K562 (cell line): ENCODE measurements around the gene GSS. TPM values are rescaled to one million over a fixed set of nuclear protein-coding genes. Genes with fewer than 3 reads are reported as not detected.

ENCODE experiments used
- ATAC-seq: fragments of 200-7000 bp; cut with Tn5 transposase; 3 replicates; pipeline ENCODE4 v1.9.1; 2020; ENCODE audit warnings: moderate library complexity
- BruUV-seq: library from RNA; stranded (reverse); fragments of 400-500 nt; replicated peaks from 2 replicates; lab custom pipeline; 2021; lab: Mats Ljungman, UMichigan
- CTCF ChIA-PET: fragments of 300-600 bp; formaldehyde crosslinking; extraction: SDS; loops from one replicate; lab custom pipeline; 2021; ENCODE audit warnings: low intra/inter-chr PET ratio; lab: Yijun Ruan, JAX
- POLR2A ChIA-PET: fragments of 300-600, 350-650 bp; sonication (Branson Sonifier 250); formaldehyde crosslinking; extraction: SDS; loops from one replicate; lab custom pipeline; 2021; ENCODE audit warnings: antibody characterized with exemption, inconsistent platforms; lab: Yijun Ruan, JAX
- DNase-seq, 4 experiments: peaks; one replicate each; pipeline versions ENCODE4 v3.0.0 to v3.0.0-alpha.2; 2011 to 2018; ENCODE audit warnings: low spot score in 3 of 4, mixed read lengths in 3 of 4; ENCODE audit errors: extremely low read depth in 1 of 4
- FAIRE-seq: peaks from 2 replicates; lab custom pipeline; 2011; peaks lifted over from hg19 to GRCh38; lab: Jason Lieb, UNC
- H2AFZ ChIP-seq: 2 replicates; pipeline ENCODE4 v1.6.0; 2011; ENCODE audit warnings: low read depth, low read length, control low read depth, inconsistent platforms
- H3K27ac ChIP-seq: fragments of 200-600 bp; 3 replicates; pipeline ENCODE4 v1.8.0; 2011; ENCODE audit warnings: low read depth, mild to moderate bottlenecking, control low read depth, inconsistent platforms, low read length, moderate library complexity, mixed read lengths; ENCODE audit errors: extremely low read depth
- H3K27me3 ChIP-seq, 2 experiments: fragments of 300-600 bp in 1 of 2; 2 replicates in 1 of 2; 3 replicates in 1 of 2; pipeline versions ENCODE4 v1.6.0 to v1.8.0; 2011; ENCODE audit warnings: inconsistent platforms in 2 of 2, low read length in 2 of 2, mild to moderate bottlenecking in 1 of 2, mixed read lengths in 1 of 2, moderate library complexity in 1 of 2; ENCODE audit not compliant: control insufficient read depth in 2 of 2, insufficient read depth in 2 of 2
- H3K36me3 ChIP-seq: fragments of 300-600 bp; 3 replicates; pipeline ENCODE4 v1.8.0; 2011; ENCODE audit warnings: mild to moderate bottlenecking, low read length, inconsistent platforms; ENCODE audit not compliant: control insufficient read depth, insufficient read depth
- H3K4me1 ChIP-seq, 2 experiments: fragments of 200-600 bp in 1 of 2; replicated peaks in 1 of 2; 2 replicates in 1 of 2; 3 replicates in 1 of 2; pipeline versions ENCODE4 v1.5.1 to v1.8.0; 2011; ENCODE audit warnings: inconsistent platforms in 2 of 2, low read length in 2 of 2, mild to moderate bottlenecking in 1 of 2, mixed read lengths in 1 of 2, moderate library complexity in 1 of 2; ENCODE audit not compliant: control insufficient read depth in 2 of 2, insufficient read depth in 2 of 2
- H3K4me2 ChIP-seq: 2 replicates; pipeline ENCODE4 v1.6.1; 2011; ENCODE audit warnings: low read length, control low read depth, inconsistent platforms, mixed read lengths; ENCODE audit not compliant: insufficient read depth
- H3K4me3 ChIP-seq: fragments of 200-600 bp; sonication (generic), shearing (Covaris generic); 2 replicates; pipeline ENCODE4 v1.5.1; 2016; ENCODE audit warnings: control low read depth, inconsistent platforms
- H3K79me2 ChIP-seq: fragments of 200-600 bp; 3 replicates; pipeline ENCODE4 v1.8.0; 2011; ENCODE audit warnings: low read length, inconsistent platforms; ENCODE audit not compliant: control insufficient read depth, insufficient read depth
- H3K9ac ChIP-seq, 2 experiments: 2 replicates each; pipeline versions ENCODE4 v1.6.0 to v1.6.1; 2011; ENCODE audit warnings: low read depth in 2 of 2, low read length in 2 of 2, control low read depth in 1 of 2, inconsistent platforms in 1 of 2, mild to moderate bottlenecking in 1 of 2, mixed read lengths in 1 of 2; ENCODE audit not compliant: insufficient read depth in 1 of 2
- H3K9me1 ChIP-seq: one replicate; pipeline ENCODE4 v1.6.0; 2011; ENCODE audit warnings: inconsistent platforms, mild to moderate bottlenecking, low read length, moderate library complexity; ENCODE audit not compliant: control insufficient read depth, insufficient read depth
- H3K9me3 ChIP-seq: replicated peaks from 2 replicates; pipeline ENCODE4 v1.5.1; 2011; ENCODE audit warnings: low read depth, low read length, inconsistent platforms; ENCODE audit not compliant: control insufficient read depth, insufficient read depth
- H4K20me1 ChIP-seq: replicated peaks from 2 replicates; pipeline ENCODE4 v1.6.1; 2011; ENCODE audit warnings: low read length, inconsistent platforms, mixed read lengths; ENCODE audit not compliant: control insufficient read depth, insufficient read depth
- HNRNPL ChIP-seq: fragments of 200-400 bp; formaldehyde crosslinking; IDR thresholded peaks from 2 replicates; pipeline ENCODE4 v1.6.1; 2017; ENCODE audit warnings: low read depth, mild to moderate bottlenecking, low read length
- KLF1 ChIP-seq: fragments of 450-650 bp; IDR thresholded peaks from 2 replicates; pipeline ENCODE4 v1.6.1; 2016; ENCODE audit warnings: missing genetic modification characterization, missing compliant biosample characterization
- NFIX ChIP-seq: fragments of 250-450 bp; sonication (Bioruptor Pico); IDR thresholded peaks from 2 replicates; pipeline ENCODE4 v1.4.0; 2020; ENCODE audit warnings: low read depth, mild to moderate bottlenecking, moderate library complexity
- PPARD ChIP-seq: fragments of 250-450 bp; sonication (Bioruptor Pico); IDR thresholded peaks from 2 replicates; pipeline ENCODE4 v1.8.0; 2022; ENCODE audit warnings: inconsistent platforms, mild to moderate bottlenecking, moderate library complexity
- SMAD4 ChIP-seq: fragments of 250-450 bp; sonication (Bioruptor Pico); conservative IDR thresholded peaks from 2 replicates; pipeline ENCODE4 v1.8.0; 2021; ENCODE audit warnings: inconsistent platforms, mild to moderate bottlenecking, moderate library complexity
- SRF ChIP-seq, 2 experiments: fragments of 250-450, 450-650 bp in 1 of 2; sonication (Bioruptor Pico) in 1 of 2; sonication (generic) in 1 of 2; formaldehyde crosslinking; IDR thresholded peaks; 2 replicates each; pipeline versions ENCODE4 v1.5.0 to v1.5.1; 2020 to 2022; ENCODE audit warnings: mild to moderate bottlenecking in 1 of 2, missing genetic modification reagents in 1 of 2
- TAL1 ChIP-seq: fragments of 450-650 bp; IDR thresholded peaks from 2 replicates; pipeline ENCODE4 v1.6.1; 2016; ENCODE audit warnings: mild to moderate bottlenecking
- TFAM ChIP-seq: fragments of 250-450 bp; sonication (Bioruptor Pico); conservative IDR thresholded peaks from 2 replicates; pipeline ENCODE4 v1.5.0; 2021; ENCODE audit warnings: mild to moderate bottlenecking, moderate library complexity
- U2AF1 ChIP-seq: fragments of 200-400 bp; formaldehyde crosslinking; optimal IDR thresholded peaks from 2 replicates; pipeline ENCODE3; 2017; ENCODE audit warnings: mild to moderate bottlenecking, low read depth, low read length, moderate library complexity
- ZFP36 ChIP-seq: fragments of 150-350 bp; IDR thresholded peaks from 2 replicates; pipeline ENCODE4 v1.6.1; 2018; ENCODE audit warnings: low read length, low read depth; ENCODE audit not compliant: partially characterized antibody
- ZNF79 ChIP-seq: fragments of 250-450 bp; sonication (Bioruptor Pico); IDR thresholded peaks from 2 replicates; pipeline ENCODE4 v1.4.0; 2020; ENCODE audit warnings: low read depth, mild to moderate bottlenecking, moderate library complexity
- WGBS: fragments of 100-300 bp; shearing (Covaris generic); methylation state at CpG from one replicate; pipeline ENCODE4 v1.1.6; 2016; ENCODE audit warnings: low coverage, mixed read lengths; ENCODE audit not compliant: insufficient coverage; ENCODE audit errors: missing lambda C conversion rate; 5-methylcytosine and 5-hydroxymethylcytosine counted together
- in situ Hi-C: fragments of 300-500 bp; cut with MboI; formaldehyde crosslinking; loops from 4 replicates; pipeline ENCODE4 v1.15.0; 2018; ENCODE audit warnings: inconsistent platforms, mixed read lengths
- intact Hi-C: fragments of 100-400 bp; cut with micrococcal nuclease; formaldehyde crosslinking; loops from 2 replicates; pipeline ENCODE4 v1.14.2; 2022
- polyA plus RNA-seq, 8 experiments: library from polyadenylated mRNA; depleted of rRNA in 4 of 8; stranded (reverse) in 5 of 8; unstranded in 3 of 8; fragments of >200 nt; fragmentation: Nextera tagmentation in 2 of 8; fragmentation: Illumina TruSeq in 1 of 8; extraction: Ambion mirVana in 2 of 8; extraction: Trizol in 1 of 8; gene quantifications; 2 replicates each; pipeline versions ENCODE4 v1.2.1 to v1.2.3, GENCODE V29; 2011 to 2014; ENCODE audit warnings: inconsistent platforms in 1 of 8, missing spikeins in 1 of 8
- total RNA-seq, 7 experiments: library from RNA; depleted of rRNA in 6 of 7; stranded (reverse); fragments of >200 nt in 6 of 7; fragmentation: Illumina TruSeq in 2 of 7; extraction: Trizol in 2 of 7; gene quantifications; 2 replicates each; pipeline versions ENCODE4 v1.2.1 to v1.2.3, GENCODE V29; 2011 to 2021; ENCODE audit warnings: low replicate concordance in 1 of 7
- TF ChIP-seq, protein P1 (sequence below): fragments of 250-450 bp; sonication (Bioruptor Pico); IDR thresholded peaks from 2 replicates; pipeline ENCODE4 v1.4.0; 2020; ENCODE audit warnings: mild to moderate bottlenecking
- TF ChIP-seq, protein P2 (sequence below): sonication (generic); formaldehyde crosslinking; IDR thresholded peaks from 2 replicates; pipeline ENCODE4 v1.8.0; 2022; ENCODE audit warnings: missing genetic modification reagents, mild to moderate bottlenecking, moderate library complexity, borderline replicate concordance

Gene GSS
- total and polyA plus RNA-seq, 9 of the 15 experiments (the other 6 are each of a cell fraction or from before 2014, with no cell fraction given): 18.4 to 165 (median 89.4) TPM

DNA sequence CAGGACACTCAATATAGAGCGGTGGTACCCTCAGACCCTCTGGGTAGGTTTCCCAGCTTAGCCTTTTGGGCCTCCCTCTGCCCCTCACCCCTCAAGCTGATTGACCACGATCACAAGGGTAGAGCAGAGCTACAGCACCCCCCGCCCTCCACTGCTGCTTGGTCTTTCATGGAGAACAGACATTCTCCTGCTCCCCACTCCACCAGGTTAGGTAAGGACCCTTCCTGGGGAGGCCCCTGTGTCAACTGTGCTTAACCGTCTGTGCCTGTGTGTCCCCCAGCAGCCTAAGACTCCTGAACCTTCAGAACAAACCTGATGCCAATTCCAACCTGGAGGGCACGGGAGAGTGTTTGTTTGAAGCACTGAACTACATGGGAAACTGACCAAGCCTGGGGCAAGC lies 11.8 kb upstream of the GSS start:
- Histone ChIP-seq H3K9ac (no peak overlapping the region), H3K9me3 (no peaks in the 10 kb centered on the region), H3K36me3 (no peaks in the 10 kb centered on the region), H3K27me3 (no peaks in the 10 kb centered on the region), H4K20me1 (no peaks in the 10 kb centered on the region), H3K9me1 (no peaks in the 10 kb centered on the region), H3K27ac (no peak overlapping the region), H3K4me2 (no peak overlapping the region), H2AFZ (no peak overlapping the region), H3K79me2 (no peaks in the 10 kb centered on the region), H3K4me3 (no peak overlapping the region), H3K4me1 (peaks cover 0 to 11% of the 10 kb centered on the region in 2 experiments; a peak in 2 of 5 replicates)
- no TSS peak for BruUV-seq
- TF ChIP-seq TFAM (CRISPR knock-in tag) (no peak), PPARD (CRISPR knock-in tag) (no peak), KLF1 (no peak), HNRNPL (no peak), ZNF79 (CRISPR knock-in tag) (no peak)
- ChIA-PET CTCF (no interaction called here), POLR2A (interaction anchor here (0.6 kb wide), 1 partner anchor 9 kb away, joined by 3 read pairs; no protein-coding TSS in a partner anchor)
- FAIRE-seq: no peak
- in situ Hi-C loops: no loop called here
- no peak for DNase-seq
- intact Hi-C loops: no loop called here
- no peak for ATAC-seq
- 39% methylated on average over 5 of the region's 5 CpGs for whole genome bisulfite sequencing

DNA sequence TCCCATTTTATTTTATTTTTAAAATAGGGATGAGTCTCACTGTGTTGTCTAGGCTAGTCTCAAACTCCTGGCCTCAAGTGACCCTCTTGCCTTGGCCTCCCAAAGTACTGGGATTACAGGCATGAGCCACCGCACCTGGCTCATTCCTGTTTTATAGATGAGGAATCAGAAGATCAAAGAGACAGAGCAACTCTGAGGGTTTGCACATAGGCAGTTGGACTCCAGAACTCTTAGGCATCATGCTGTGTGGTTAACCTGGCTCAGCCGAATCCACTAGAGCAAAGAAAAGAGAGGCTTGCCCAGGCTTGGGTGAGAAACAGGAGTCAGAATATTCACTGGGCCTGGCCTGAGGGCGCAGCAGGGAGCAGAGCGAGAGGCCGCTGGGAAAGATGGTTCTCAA lies 9.4 kb upstream of the GSS start:
- Histone ChIP-seq H3K27ac (no peak overlapping the region), H3K9me3 (no peaks in the 10 kb centered on the region), H3K79me2 (no peaks in the 10 kb centered on the region), H3K27me3 (no peaks in the 10 kb centered on the region), H3K4me3 (no peak overlapping the region), H2AFZ (no peak overlapping the region), H3K4me1 (peaks cover 8 to 17% of the 10 kb centered on the region in 2 experiments; a peak in 3 of 5 replicates), H3K9ac (peak overlapping the region in 1 of 2 experiments; percentile 72; a peak in 2 of 4 replicates), H3K4me2 (no peak overlapping the region), H4K20me1 (no peaks in the 10 kb centered on the region), H3K36me3 (no peaks in the 10 kb centered on the region), H3K9me1 (no peaks in the 10 kb centered on the region)
- no peak for ATAC-seq
- POLR2A ChIA-PET: no interaction called here
- WGBS: 66% methylated on average over 5 of the region's 5 CpGs
- no peak for FAIRE-seq
- CTCF ChIA-PET: no interaction called here
- DNase-seq: no peak
- BruUV-seq: no TSS peak
- in situ Hi-C loops (no loop called here), intact Hi-C loops (no loop called here)
- TF ChIP-seq, protein P1, sequence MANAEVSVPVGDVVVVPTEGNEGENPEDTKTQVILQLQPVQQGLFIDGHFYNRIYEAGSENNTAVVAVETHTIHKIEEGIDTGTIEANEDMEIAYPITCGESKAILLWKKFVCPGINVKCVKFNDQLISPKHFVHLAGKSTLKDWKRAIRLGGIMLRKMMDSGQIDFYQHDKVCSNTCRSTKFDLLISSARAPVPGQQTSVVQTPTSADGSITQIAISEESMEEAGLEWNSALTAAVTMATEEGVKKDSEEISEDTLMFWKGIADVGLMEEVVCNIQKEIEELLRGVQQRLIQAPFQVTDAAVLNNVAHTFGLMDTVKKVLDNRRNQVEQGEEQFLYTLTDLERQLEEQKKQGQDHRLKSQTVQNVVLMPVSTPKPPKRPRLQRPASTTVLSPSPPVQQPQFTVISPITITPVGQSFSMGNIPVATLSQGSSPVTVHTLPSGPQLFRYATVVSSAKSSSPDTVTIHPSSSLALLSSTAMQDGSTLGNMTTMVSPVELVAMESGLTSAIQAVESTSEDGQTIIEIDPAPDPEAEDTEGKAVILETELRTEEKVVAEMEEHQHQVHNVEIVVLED: no peak
- TF ChIP-seq U2AF1 (no peak), TAL1 (no peak), NFIX (no peak), SMAD4 (CRISPR knock-in tag) (no peak), SRF (CRISPR knock-in tag; IDR thresholded peaks at IDR 0.05) (no peak), ZFP36 (no peak)
- TF ChIP-seq, protein P2, sequence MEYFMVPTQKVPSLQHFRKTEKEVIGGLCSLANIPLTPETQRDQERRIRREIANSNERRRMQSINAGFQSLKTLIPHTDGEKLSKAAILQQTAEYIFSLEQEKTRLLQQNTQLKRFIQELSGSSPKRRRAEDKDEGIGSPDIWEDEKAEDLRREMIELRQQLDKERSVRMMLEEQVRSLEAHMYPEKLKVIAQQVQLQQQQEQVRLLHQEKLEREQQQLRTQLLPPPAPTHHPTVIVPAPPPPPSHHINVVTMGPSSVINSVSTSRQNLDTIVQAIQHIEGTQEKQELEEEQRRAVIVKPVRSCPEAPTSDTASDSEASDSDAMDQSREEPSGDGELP (CRISPR knock-in tag): no peak
